ENCODE data around the gene GRIFIN. TPM values are rescaled to one million over a fixed set of nuclear protein-coding genes. Genes with fewer than 3 reads are reported as not detected.

The GRIFIN gene
- total RNA-seq, 2 donors from 2014 or later = not detected

DNA sequence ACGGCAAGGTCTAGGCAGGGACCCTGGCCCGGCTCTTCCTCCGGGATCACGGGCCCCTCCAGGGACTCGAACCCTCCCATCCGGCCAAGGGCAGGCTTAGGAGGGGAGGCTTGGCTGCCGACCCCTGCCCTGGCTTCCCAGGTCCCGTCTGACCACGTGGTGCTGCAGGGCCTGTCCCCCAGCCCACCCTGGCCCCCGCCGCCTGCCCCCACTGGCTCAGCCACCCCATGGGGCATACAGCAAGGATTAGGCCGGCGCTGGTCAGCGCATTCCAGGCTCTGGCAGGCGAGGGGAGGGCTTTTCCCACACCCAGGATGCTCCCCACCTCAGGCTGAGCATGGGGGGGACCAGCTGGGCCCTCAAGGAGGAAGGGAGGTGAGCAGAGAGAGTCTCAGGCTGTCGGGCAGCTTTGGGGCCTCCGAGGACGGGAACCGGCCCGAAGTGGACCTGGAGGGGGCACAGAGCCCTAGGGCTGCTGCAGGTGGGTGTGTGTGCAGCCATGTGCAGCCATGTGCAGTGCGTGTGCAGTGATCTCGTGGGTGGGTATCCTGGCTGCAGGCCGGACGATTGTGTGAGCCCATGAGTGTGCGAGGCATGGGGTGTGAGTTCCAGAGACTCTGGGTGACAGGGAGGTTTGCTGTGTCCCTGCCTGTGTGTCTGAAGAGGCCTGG, 713 bp upstream of the GRIFIN start:
- Histone ChIP-seq H3K36me3 (no peaks in the 10 kb centered on the region), H3K27me3 (replicated peaks; ENCODE audit: insufficient read depth) (no peaks in the 10 kb centered on the region), H3K9me3 (no peaks in the 10 kb centered on the region), H3K4me3 (no peak overlapping the region), H3K27ac (no peak overlapping the region), H3K4me1 (ENCODE audit: control insufficient read depth in 1 of 2, low read depth in 2 of 2) (peaks cover 4 to 18% of the 10 kb centered on the region in 2 donors)
- no peak for DNase-seq (ENCODE audit: low spot score)
- TF ChIP-seq, protein P1, sequence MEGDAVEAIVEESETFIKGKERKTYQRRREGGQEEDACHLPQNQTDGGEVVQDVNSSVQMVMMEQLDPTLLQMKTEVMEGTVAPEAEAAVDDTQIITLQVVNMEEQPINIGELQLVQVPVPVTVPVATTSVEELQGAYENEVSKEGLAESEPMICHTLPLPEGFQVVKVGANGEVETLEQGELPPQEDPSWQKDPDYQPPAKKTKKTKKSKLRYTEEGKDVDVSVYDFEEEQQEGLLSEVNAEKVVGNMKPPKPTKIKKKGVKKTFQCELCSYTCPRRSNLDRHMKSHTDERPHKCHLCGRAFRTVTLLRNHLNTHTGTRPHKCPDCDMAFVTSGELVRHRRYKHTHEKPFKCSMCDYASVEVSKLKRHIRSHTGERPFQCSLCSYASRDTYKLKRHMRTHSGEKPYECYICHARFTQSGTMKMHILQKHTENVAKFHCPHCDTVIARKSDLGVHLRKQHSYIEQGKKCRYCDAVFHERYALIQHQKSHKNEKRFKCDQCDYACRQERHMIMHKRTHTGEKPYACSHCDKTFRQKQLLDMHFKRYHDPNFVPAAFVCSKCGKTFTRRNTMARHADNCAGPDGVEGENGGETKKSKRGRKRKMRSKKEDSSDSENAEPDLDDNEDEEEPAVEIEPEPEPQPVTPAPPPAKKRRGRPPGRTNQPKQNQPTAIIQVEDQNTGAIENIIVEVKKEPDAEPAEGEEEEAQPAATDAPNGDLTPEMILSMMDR (IDR thresholded peaks at IDR 0.05) = no peak
- ATAC-seq (ENCODE audit: insufficient number of reproducible peaks, low FRiP score, low read depth) = no peak

DNA sequence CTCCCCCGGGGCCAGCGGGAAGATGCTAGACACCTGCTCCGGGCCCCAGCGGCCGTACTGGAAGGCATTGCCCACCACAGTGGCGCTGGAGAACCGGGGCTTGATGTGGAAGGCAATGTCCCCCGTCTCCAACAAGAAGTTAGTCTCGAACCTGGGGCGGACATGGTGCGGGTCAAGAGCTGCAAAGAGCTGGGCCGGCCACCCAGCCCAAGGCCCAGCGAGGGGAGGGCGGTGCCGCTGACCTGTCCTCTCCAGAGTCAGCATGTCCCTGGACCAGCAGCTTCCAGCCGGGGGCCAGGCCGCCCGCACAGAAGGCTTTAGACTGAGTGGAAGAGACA, 551 bp downstream of the GRIFIN start:
- H3K27me3 ChIP-seq (replicated peaks; ENCODE audit: insufficient read depth) = no peaks in the 10 kb centered on the region
- H3K27ac ChIP-seq = no peak overlapping the region
- TF ChIP-seq, protein P1 (IDR thresholded peaks at IDR 0.05) = no peak
- H3K9me3 ChIP-seq = no peaks in the 10 kb centered on the region
- peaks cover 4 to 18% of the 10 kb centered on the region in 2 donors for H3K4me1 ChIP-seq (ENCODE audit: control insufficient read depth in 1 of 2, low read depth in 2 of 2)
- DNase-seq (ENCODE audit: low spot score) (no peak), ATAC-seq (ENCODE audit: insufficient number of reproducible peaks, low FRiP score, low read depth) (no peak)
- H3K36me3 ChIP-seq = no peaks in the 10 kb centered on the region
- H3K4me3 ChIP-seq = no peak overlapping the region

DNA sequence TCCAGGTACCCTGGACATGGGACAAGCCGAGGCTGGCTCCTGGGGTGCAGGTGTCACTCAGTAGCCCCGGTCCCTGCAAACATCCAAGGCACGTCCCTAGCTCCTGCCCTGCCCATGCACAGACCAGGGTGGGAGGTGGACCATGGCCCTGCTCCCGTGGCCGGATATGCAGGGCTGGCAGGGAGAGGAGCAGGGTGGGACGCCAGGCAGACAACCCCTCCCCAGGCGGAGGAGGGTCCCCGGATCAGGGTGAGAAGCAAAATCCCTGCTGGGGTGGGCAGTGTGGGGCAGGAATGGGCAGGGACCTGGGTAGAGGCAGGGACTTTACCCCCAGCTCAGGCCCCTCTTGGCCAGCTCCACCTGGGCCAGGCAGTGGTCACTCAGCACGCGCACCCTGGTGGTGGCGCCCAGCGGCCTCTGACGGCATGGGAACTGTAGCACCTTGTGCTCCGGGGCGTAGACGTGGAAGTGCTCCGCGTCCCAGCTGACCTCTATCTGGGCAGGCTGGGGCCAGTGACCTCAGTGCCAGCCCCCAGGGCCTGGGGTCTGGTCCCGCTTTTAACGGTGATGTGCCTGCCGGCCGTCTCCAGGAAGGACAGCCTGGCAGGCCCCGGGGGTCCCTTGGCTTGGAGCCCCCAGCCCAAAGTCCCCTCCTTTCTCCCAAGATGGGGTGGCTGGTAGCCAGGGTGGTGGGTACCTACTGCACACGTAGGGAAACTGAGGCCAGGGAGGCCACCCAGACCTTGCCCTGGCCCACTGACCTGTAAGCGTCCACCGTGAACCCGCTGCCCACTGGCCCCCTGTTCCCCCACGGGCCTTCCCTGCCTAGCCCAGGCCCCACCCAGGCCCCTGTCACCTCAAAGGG, 1.2 kb downstream of the GRIFIN start:
- TF ChIP-seq, protein P1 (IDR thresholded peaks at IDR 0.05) = no peak
- Histone ChIP-seq H3K36me3 (no peaks in the 10 kb centered on the region), H3K4me1 (ENCODE audit: control insufficient read depth in 1 of 2, low read depth in 2 of 2) (peaks cover 4 to 18% of the 10 kb centered on the region in 2 donors), H3K9me3 (no peaks in the 10 kb centered on the region), H3K27ac (no peak overlapping the region), H3K4me3 (no peak overlapping the region), H3K27me3 (replicated peaks; ENCODE audit: insufficient read depth) (no peaks in the 10 kb centered on the region)
- DNase-seq (ENCODE audit: low spot score) (no peak), ATAC-seq (ENCODE audit: insufficient number of reproducible peaks, low FRiP score, low read depth) (no peak)

DNA sequence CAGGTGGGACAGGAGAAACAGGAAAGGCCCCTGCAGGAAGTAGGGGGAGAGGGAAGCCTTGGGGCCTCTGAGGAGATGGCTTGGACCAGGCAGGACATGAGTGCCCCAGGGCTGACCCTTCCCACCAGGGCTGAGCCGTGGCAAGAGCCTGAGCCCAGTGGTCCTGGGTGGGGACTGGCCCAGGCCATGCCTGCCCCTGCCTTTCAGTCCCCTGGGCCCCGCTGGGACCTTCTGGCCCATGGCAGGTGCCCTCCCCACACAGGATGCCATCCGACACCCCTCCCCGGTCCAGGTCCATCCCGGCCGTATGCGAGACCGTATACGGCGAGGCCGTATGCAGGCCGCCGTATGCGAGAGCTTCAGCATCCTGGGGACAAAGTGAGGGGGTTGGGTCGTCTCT, 2.0 kb downstream of the GRIFIN start:
- TF ChIP-seq, protein P1 (IDR thresholded peaks at IDR 0.05) = no peak
- Histone ChIP-seq H3K27ac (no peak overlapping the region), H3K9me3 (no peaks in the 10 kb centered on the region), H3K4me3 (no peak overlapping the region), H3K4me1 (ENCODE audit: control insufficient read depth in 1 of 2, low read depth in 2 of 2) (peaks cover 4 to 18% of the 10 kb centered on the region in 2 donors), H3K27me3 (replicated peaks; ENCODE audit: insufficient read depth) (no peaks in the 10 kb centered on the region), H3K36me3 (no peaks in the 10 kb centered on the region)
- no peak for ATAC-seq (ENCODE audit: insufficient number of reproducible peaks, low FRiP score, low read depth)
- no peak for DNase-seq (ENCODE audit: low spot score)

DNA sequence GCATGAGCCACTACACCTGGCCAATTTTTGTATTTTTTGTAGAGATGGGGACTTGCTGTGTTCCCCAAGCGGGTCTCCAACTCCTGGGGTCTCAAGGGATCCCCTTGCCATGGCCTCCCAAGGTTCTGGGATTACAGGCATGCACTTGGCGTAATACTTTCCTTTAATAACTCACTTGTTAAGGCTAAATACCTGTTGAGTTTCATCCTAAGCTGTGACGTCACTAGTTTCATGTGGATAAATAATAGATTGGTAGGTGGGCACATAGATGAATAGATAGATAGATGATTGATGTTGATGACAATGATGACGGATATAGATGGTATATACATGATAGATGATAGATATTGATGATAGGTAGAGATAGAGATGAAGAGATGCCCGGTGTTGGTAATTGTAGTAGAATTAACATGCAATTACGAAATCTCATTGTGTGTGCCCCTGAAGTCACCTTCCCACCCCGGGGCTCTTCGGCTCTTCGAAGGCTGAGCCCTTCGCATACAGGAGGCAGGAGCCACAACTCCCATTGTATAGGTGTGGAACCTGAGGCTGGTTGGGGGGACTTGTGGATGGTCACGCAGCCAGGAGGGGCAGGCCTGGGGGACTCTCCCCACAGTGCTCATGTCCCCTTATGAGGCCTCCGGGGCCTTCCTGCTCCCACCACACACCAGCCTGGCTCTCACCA, 2.6 kb downstream of the GRIFIN start:
- ATAC-seq (ENCODE audit: insufficient number of reproducible peaks, low FRiP score, low read depth) (no peak), DNase-seq (ENCODE audit: low spot score) (no peak)
- no peaks in the 10 kb centered on the region for H3K27me3 ChIP-seq (replicated peaks; ENCODE audit: insufficient read depth)
- TF ChIP-seq, protein P1 (IDR thresholded peaks at IDR 0.05) = no peak
- H3K27ac ChIP-seq = no peak overlapping the region
- H3K9me3 ChIP-seq = no peaks in the 10 kb centered on the region
- H3K36me3 ChIP-seq = no peaks in the 10 kb centered on the region
- H3K4me3 ChIP-seq = no peak overlapping the region
- H3K4me1 ChIP-seq (ENCODE audit: control insufficient read depth in 1 of 2, low read depth in 2 of 2) = peaks cover 4 to 13% of the 10 kb centered on the region in 2 donors
